ENCODE results near the gene RASGRP4. TPM values are rescaled to one million over a fixed set of nuclear protein-coding genes. Genes with fewer than 3 reads are reported as not detected.
"Not testable (repeated sequence)": the region's sequence is repeated elsewhere in the genome, so short reads cannot be mapped to it uniquely, and the experiment has no call there.

The RASGRP4 gene, protein sequence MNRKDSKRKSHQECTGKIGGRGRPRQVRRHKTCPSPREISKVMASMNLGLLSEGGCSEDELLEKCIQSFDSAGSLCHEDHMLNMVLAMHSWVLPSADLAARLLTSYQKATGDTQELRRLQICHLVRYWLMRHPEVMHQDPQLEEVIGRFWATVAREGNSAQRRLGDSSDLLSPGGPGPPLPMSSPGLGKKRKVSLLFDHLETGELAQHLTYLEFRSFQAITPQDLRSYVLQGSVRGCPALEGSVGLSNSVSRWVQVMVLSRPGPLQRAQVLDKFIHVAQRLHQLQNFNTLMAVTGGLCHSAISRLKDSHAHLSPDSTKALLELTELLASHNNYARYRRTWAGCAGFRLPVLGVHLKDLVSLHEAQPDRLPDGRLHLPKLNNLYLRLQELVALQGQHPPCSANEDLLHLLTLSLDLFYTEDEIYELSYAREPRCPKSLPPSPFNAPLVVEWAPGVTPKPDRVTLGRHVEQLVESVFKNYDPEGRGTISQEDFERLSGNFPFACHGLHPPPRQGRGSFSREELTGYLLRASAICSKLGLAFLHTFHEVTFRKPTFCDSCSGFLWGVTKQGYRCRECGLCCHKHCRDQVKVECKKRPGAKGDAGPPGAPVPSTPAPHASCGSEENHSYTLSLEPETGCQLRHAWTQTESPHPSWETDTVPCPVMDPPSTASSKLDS
- total RNA-seq, result not detected in 3 replicates
- long read RNA-seq, result 0 reads

DNA sequence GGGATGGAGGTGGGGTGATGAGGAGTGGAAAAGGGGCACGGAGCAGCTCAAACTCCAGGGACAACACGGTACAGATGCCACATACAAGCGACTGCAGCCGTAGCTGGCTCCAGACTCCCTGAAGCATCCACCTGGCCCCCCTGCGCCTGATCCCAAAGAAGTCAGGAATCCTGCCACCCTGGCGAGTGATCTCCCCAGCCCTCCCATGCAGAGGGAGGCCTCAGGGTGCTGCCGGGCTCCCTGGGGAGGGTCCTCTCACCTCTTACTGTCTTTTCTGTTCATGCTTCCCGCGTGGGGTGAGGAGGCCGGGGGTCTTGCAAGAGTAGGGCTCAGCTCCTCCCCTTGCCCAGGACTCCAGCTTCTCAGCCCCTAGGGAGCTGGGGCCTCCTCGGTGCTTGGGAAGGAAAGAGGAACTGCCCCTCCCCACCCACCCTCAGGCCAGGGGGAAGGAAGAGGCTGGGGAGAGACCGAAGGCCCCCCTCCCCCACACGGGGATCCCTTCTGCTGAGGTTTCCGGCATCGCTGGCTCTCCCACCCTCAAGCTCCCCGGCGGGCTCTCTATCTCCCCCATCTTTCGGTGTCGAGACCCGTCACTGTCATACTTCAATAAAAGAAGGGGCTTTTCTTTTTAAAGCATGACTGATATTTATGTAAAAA, at the start of gene RASGRP4:
TSS of gene RASGRP4 (minus strand) at position 410 of the 657 bp plus-strand sequence. CDS start at position 282, 128 bp downstream.
- TF ChIP-seq, protein P1, sequence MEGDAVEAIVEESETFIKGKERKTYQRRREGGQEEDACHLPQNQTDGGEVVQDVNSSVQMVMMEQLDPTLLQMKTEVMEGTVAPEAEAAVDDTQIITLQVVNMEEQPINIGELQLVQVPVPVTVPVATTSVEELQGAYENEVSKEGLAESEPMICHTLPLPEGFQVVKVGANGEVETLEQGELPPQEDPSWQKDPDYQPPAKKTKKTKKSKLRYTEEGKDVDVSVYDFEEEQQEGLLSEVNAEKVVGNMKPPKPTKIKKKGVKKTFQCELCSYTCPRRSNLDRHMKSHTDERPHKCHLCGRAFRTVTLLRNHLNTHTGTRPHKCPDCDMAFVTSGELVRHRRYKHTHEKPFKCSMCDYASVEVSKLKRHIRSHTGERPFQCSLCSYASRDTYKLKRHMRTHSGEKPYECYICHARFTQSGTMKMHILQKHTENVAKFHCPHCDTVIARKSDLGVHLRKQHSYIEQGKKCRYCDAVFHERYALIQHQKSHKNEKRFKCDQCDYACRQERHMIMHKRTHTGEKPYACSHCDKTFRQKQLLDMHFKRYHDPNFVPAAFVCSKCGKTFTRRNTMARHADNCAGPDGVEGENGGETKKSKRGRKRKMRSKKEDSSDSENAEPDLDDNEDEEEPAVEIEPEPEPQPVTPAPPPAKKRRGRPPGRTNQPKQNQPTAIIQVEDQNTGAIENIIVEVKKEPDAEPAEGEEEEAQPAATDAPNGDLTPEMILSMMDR (IDR thresholded peaks at IDR 0.05), result no peak
- Mint-ChIP-seq H3K9me3 (ENCODE audit: low read depth) (no peaks in the 10 kb centered on the region), H3K4me1 (ENCODE audit: low read depth) (no peaks in the 10 kb centered on the region), H3K36me3 (ENCODE audit: low read depth) (no peaks in the 10 kb centered on the region), H3K27me3 (ENCODE audit: low read depth) (peaks cover 20% of the 10 kb centered on the region), H3K27ac (ENCODE audit: unreplicated experiment) (no peak within 1 kb of the TSS), H3K4me3 (ENCODE audit: unreplicated experiment) (no peak within 1 kb of the TSS)
- DNase-seq (ENCODE audit: low spot score), result no peak

DNA sequence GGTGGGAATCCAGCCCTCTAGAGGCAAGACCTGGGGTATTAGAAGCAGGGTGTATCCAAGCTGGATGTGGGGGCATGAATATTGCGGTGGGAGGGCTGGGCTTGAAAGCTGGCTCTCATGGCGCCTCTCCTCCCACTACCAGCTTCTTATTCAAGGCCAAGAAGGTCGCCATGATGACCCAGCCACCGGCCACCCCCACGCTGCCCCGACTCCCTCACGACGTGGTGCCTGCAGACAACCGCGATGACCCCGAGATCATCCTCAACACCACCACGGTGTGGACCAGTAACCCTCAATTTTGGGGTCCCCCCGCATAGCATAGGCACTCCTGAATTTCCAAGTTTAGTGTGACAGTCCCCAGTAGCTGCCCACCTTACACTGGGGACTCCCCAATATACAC, 49.2 kb upstream of the RASGRP4 start:
- H3K9me3 Mint-ChIP-seq (ENCODE audit: low read depth), result no peaks in the 10 kb centered on the region
- H3K4me1 Mint-ChIP-seq (ENCODE audit: low read depth), result no peaks in the 10 kb centered on the region
- TF ChIP-seq, protein P1 (IDR thresholded peaks at IDR 0.05), result no peak
- H3K27ac Mint-ChIP-seq (ENCODE audit: unreplicated experiment), result no peak overlapping the region
- DNase-seq (ENCODE audit: low spot score), result no peak
- H3K36me3 Mint-ChIP-seq (ENCODE audit: low read depth), result no peaks in the 10 kb centered on the region
- H3K27me3 Mint-ChIP-seq (ENCODE audit: low read depth), result peaks cover 28% of the 10 kb centered on the region
- no peak overlapping the region for H3K4me3 Mint-ChIP-seq (ENCODE audit: unreplicated experiment)

DNA sequence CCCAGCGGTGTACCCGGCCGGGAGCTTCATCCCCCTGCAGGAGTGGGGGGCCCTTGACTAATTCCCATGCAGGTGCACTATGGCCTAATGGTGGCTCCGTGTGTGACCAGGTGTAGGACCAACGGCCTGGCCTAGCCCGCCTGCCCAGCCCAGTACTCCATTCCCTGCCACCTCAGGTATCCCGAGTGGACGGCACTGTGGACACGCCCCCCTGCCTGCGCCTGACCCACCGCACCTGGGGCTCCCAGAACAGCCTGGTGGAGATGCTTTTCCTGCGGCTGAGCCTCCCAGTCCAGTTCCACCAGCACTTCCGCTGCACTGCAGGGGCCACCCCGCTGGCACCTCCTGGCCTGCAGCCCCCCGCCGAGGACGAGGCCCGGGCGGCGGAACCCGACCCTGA, 47.2 kb upstream of the RASGRP4 start:
- no peak overlapping the region for H3K4me3 Mint-ChIP-seq (ENCODE audit: unreplicated experiment)
- TF ChIP-seq, protein P1 (IDR thresholded peaks at IDR 0.05), result no peak
- H3K27ac Mint-ChIP-seq (ENCODE audit: unreplicated experiment), result no peak overlapping the region
- H3K9me3 Mint-ChIP-seq (ENCODE audit: low read depth), result no peaks in the 10 kb centered on the region
- peaks cover 27% of the 10 kb centered on the region for H3K27me3 Mint-ChIP-seq (ENCODE audit: low read depth)
- no peaks in the 10 kb centered on the region for H3K4me1 Mint-ChIP-seq (ENCODE audit: low read depth)
- DNase-seq (ENCODE audit: low spot score), result no peak
- H3K36me3 Mint-ChIP-seq (ENCODE audit: low read depth), result no peaks in the 10 kb centered on the region

DNA sequence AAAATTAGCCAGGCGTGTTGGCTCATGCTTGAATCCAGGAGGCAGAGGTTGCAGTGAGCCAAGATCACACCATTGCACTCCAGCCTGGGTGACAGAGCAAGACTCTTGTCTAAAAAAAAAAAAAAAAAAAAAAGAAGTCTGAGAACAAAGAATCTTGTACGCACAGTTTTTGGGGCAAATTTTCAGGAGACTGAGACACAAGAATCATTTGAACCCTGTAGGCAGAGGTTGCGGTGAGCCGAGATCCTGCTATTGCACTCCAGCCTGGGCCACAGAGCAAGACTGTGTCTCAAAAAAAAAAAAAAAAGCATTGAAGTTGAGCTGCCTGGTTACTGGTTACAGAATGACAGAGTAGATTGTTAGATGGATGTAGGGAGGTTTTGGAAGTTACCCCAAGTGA, 46.7 kb upstream of the RASGRP4 start:
- DNase-seq (ENCODE audit: low spot score); H3K4me1 Mint-ChIP-seq (ENCODE audit: low read depth); H3K36me3 Mint-ChIP-seq (ENCODE audit: low read depth); H3K9me3 Mint-ChIP-seq (ENCODE audit: low read depth); H3K27ac Mint-ChIP-seq (ENCODE audit: unreplicated experiment); H3K4me3 Mint-ChIP-seq (ENCODE audit: unreplicated experiment): not testable (repeated sequence)
- H3K27me3 Mint-ChIP-seq (ENCODE audit: low read depth), result peaks cover 26% of the 10 kb centered on the region

DNA sequence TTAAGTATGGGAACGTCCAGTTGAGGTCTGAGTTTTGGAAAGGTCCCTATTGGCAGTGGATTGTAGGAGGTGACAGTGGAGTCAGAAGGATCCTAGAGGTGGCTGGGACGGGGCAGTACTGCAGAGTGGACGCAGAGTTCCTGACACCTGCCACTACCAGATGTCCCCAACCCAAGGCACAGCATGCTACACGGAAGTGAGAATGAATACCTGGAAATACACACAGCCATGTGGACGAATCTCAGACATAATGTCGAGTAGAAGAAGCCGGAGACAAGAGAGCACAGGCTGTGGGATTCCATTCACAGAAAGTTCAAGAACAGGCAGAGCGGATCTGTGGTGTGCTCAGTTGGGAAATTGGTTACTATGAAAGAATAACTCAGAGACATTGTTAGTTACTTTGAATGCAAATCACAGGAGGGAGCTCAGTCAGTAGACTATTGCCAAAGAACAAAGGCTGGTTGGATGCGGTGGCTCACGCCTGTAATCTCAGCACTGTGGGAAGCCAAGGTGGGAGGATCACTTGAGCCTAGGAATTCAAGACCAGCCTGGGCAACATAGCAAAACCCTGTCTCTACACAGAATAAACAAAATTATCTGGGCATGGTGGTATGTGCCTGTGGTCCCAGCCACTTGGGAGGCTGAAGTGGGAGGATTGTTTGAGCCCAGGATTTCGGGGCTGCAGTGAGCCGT, 44.9 kb upstream of the RASGRP4 start:
- Mint-ChIP-seq H3K4me3 (ENCODE audit: unreplicated experiment) (no peak overlapping the region), H3K27ac (ENCODE audit: unreplicated experiment) (no peak overlapping the region), H3K27me3 (ENCODE audit: low read depth) (peaks cover 30% of the 10 kb centered on the region), H3K36me3 (ENCODE audit: low read depth) (no peaks in the 10 kb centered on the region), H3K4me1 (ENCODE audit: low read depth) (no peaks in the 10 kb centered on the region), H3K9me3 (ENCODE audit: low read depth) (no peaks in the 10 kb centered on the region)
- TF ChIP-seq, protein P1 (IDR thresholded peaks at IDR 0.05), result no peak
- no peak for DNase-seq (ENCODE audit: low spot score)
